Activated CD4-positive, alpha-beta T cell treated with anti-CD3 and anti-CD28 coated beads, Interleukin-10, Interleukin-2, amounts not matched to agents 100 ng/mL and 50 ng/mL, durations not matched to agents 16 hours and 8 hours (primary cell): ENCODE results near the gene IFNA1.
"Not testable (repeated sequence)": the region's sequence is repeated elsewhere in the genome, so short reads cannot be mapped to it uniquely, and the experiment has no call there.

Source experiments
- DNase-seq: peaks from one replicate; pipeline ENCODE4 v3.0.0-alpha.2; 2020

The IFNA1 gene

GRCh38 chr9:21449312-21449711 lies 9.1 kb downstream of the IFNA1 start:
- not testable (repeated sequence) for DNase-seq

GRCh38 chr9:21450733-21451394 lies 10.6 kb downstream of the IFNA1 start:
- DNase-seq, result no peak

- DNase-seq, result no peak
These were observed 12.4 kb downstream of the IFNA1 start for GRCh38 chr9:21452681-21453080.

GRCh38 chr9:21454149-21454548 lies 13.9 kb downstream of the IFNA1 start:
- no peak for DNase-seq

GRCh38 chr9:21455320-21455719 lies 15.1 kb downstream of the IFNA1 start:
- DNase-seq, result peak; percentile 16

GRCh38 chr9:21461377-21461776 lies 21.1 kb downstream of the IFNA1 start:
- DNase-seq, result no peak

- no peak for DNase-seq
These were observed 24.9 kb downstream of the IFNA1 start for GRCh38 chr9:21465138-21465537.

- peak; percentile 59 for DNase-seq
These were observed 25.8 kb downstream of the IFNA1 start for GRCh38 chr9:21465859-21466518.

- DNase-seq, result no peak
These were observed 29.9 kb downstream of the IFNA1 start for GRCh38 chr9:21470126-21470525.

GRCh38 chr9:21473236-21473635 lies 33.0 kb downstream of the IFNA1 start:
- DNase-seq, result no peak

- peak; percentile 27 for DNase-seq
These were observed 37.2 kb downstream of the IFNA1 start for GRCh38 chr9:21477466-21477865.

- DNase-seq, result no peak
These were observed 39.0 kb downstream of the IFNA1 start for GRCh38 chr9:21479152-21479702.

- no peak for DNase-seq
These were observed 41.3 kb downstream of the IFNA1 start for GRCh38 chr9:21481470-21482056.

GRCh38 chr9:21482213-21482612 lies 42.0 kb downstream of the IFNA1 start, which contains the start of gene IFNE:
Gene IFNE, minus strand, starts transcription at chr9:21482313. Its CDS starts 619 bp downstream, at chr9:21481694.
- no peak for DNase-seq
